GM12878 (cell line): Measurements from ENCODE around the gene STXBP4. TPM values are rescaled to one million over a fixed set of nuclear protein-coding genes. Genes with fewer than 3 reads are reported as not detected.

Experiments used
- ATAC-seq: fragments of 200-7000 bp; cut with Tn5 transposase; 3 replicates; pipeline ENCODE4 v1.9.1; 2020; ENCODE audit warnings: mild to moderate bottlenecking, moderate library complexity
- BruUV-seq: library from RNA; stranded (reverse); fragments of 400-500 nt; replicated peaks from 2 replicates; lab custom pipeline; 2021; lab: Mats Ljungman, UMichigan
- CTCF ChIA-PET: fragments of 300-600 bp; sonication (Branson Sonifier 250); formaldehyde crosslinking; extraction: SDS; loops from one replicate; lab custom pipeline; 2021; ENCODE audit warnings: inconsistent platforms; lab: Yijun Ruan, JAX
- POLR2A ChIA-PET: fragments of 350-600 bp; formaldehyde crosslinking; extraction: SDS; loops from one replicate; lab custom pipeline; 2021; ENCODE audit warnings: inconsistent platforms; lab: Charles Lee
- RAD21 ChIA-PET: fragments of 300-600 bp; sonication (Branson Sonifier 250); formaldehyde crosslinking; loops from one replicate; lab custom pipeline; 2023; ENCODE audit warnings: antibody characterized with exemption; ENCODE audit not compliant: unreplicated experiment; lab: Charles Lee
- SMC1A ChIA-PET: fragments of 300-600 bp; sonication (Branson Sonifier 250); formaldehyde crosslinking; loops from one replicate; lab custom pipeline; 2023; ENCODE audit not compliant: unreplicated experiment, uncharacterized antibody; lab: Charles Lee
- DNase-seq: peaks from one replicate; pipeline ENCODE4 v3.0.0-alpha.2; 2011; ENCODE audit warnings: low read depth, low spot score
- FAIRE-seq: peaks from 3 replicates; lab custom pipeline; 2011; peaks lifted over from hg19 to GRCh38; lab: Jason Lieb, UNC
- H2AFZ ChIP-seq: 2 replicates; pipeline ENCODE4 v1.6.0; 2011; ENCODE audit warnings: low read depth, low read length, control low read depth; ENCODE audit not compliant: control insufficient read depth
- H3K27ac ChIP-seq: 2 replicates; pipeline ENCODE4 v1.5.1; 2011; ENCODE audit warnings: control low read depth; ENCODE audit not compliant: control insufficient read depth, insufficient read depth
- H3K27me3 ChIP-seq, 2 experiments: replicated peaks in 1 of 2; 2 replicates each; pipeline versions ENCODE4 v1.6.0 to v1.6.1; 2011; ENCODE audit warnings: low read length in 1 of 2; ENCODE audit not compliant: control insufficient read depth in 2 of 2, insufficient read depth in 2 of 2
- H3K36me3 ChIP-seq, 2 experiments: 2 replicates each; pipeline ENCODE4 v1.5.1; 2011; ENCODE audit warnings: low read length in 1 of 2; ENCODE audit not compliant: control insufficient read depth in 2 of 2, insufficient read depth in 2 of 2
- H3K4me1 ChIP-seq: 2 replicates; pipeline ENCODE4 v1.6.1; 2011; ENCODE audit warnings: mild to moderate bottlenecking, low read length, moderate library complexity, mixed read lengths; ENCODE audit not compliant: control insufficient read depth, insufficient read depth
- H3K4me2 ChIP-seq: 2 replicates; pipeline ENCODE4 v1.6.0; 2011; ENCODE audit warnings: control low read depth; ENCODE audit not compliant: control insufficient read depth, insufficient read depth
- H3K4me3 ChIP-seq: fragments of 200-600 bp; sonication (generic); 2 replicates; pipeline ENCODE4 v1.5.1; 2016
- H3K79me2 ChIP-seq: 2 replicates; pipeline ENCODE4 v1.6.0; 2011; ENCODE audit warnings: low read length; ENCODE audit not compliant: control insufficient read depth, insufficient read depth
- H3K9ac ChIP-seq: 2 replicates; pipeline ENCODE4 v1.8.0; 2011; ENCODE audit warnings: low read length, control low read depth, mixed read lengths; ENCODE audit not compliant: control insufficient read depth, insufficient read depth
- H3K9me3 ChIP-seq: replicated peaks from 3 replicates; pipeline ENCODE4 v1.5.1; 2011; ENCODE audit warnings: mild to moderate bottlenecking, low read length; ENCODE audit not compliant: control insufficient read depth, insufficient read depth
- H4K20me1 ChIP-seq: 2 replicates; pipeline ENCODE4 v1.6.0; 2011; ENCODE audit not compliant: control insufficient read depth, insufficient read depth
- BHLHE40 ChIP-seq, 2 experiments: fragments of 450-650 bp in 1 of 2; IDR thresholded peaks; 2 replicates each; pipeline ENCODE4 v1.6.1; 2011 to 2017; ENCODE audit warnings: low read depth in 2 of 2, borderline replicate concordance in 1 of 2, improper control_type of control experiment in 1 of 2, low read length in 1 of 2, mild to moderate bottlenecking in 1 of 2
- ELK1 ChIP-seq: IDR thresholded peaks from 2 replicates; pipeline ENCODE4 v1.6.1; 2012; ENCODE audit warnings: low read depth, low read length, improper control_type of control experiment
- KLF5 ChIP-seq: fragments of 450-650 bp; IDR thresholded peaks from 2 replicates; pipeline ENCODE4 v1.6.1; 2014; ENCODE audit warnings: mild to moderate bottlenecking; ENCODE audit not compliant: partially characterized antibody
- LARP7 ChIP-seq: fragments of 450-650 bp; IDR thresholded peaks from 2 replicates; pipeline ENCODE4 v1.6.1; 2017; ENCODE audit warnings: mild to moderate bottlenecking
- MEF2A ChIP-seq: IDR thresholded peaks from 2 replicates; pipeline ENCODE4 v1.6.1; 2011; ENCODE audit warnings: low read depth, mild to moderate bottlenecking, low read length, moderate library complexity; ENCODE audit not compliant: insufficient read depth
- NFYA ChIP-seq: IDR thresholded peaks from 2 replicates; pipeline ENCODE4 v1.6.1; 2011; ENCODE audit warnings: low read depth, mild to moderate bottlenecking, low read length, improper control_type of control experiment, borderline replicate concordance
- SMAD5 ChIP-seq: IDR thresholded peaks from 2 replicates; pipeline ENCODE4 v1.6.1; 2016; ENCODE audit warnings: antibody characterized with exemption, low read depth
- SMARCA5 ChIP-seq: fragments of 450-650 bp; IDR thresholded peaks from 2 replicates; pipeline ENCODE4 v1.6.1; 2017; ENCODE audit warnings: mild to moderate bottlenecking
- TBL1XR1 ChIP-seq: IDR thresholded peaks from 2 replicates; pipeline ENCODE4 v1.6.1; 2012; ENCODE audit warnings: low read depth, low read length, improper control_type of control experiment
- YBX1 ChIP-seq: fragments of 450-650 bp; IDR thresholded peaks from 2 replicates; pipeline ENCODE4 v1.6.1; 2016; ENCODE audit warnings: antibody characterized with exemption
- ZNF274 ChIP-seq: IDR thresholded peaks from one replicate; pipeline ENCODE4 v1.8.0; 2011; ENCODE audit not compliant: insufficient read length, insufficient read depth
- ZNF687 ChIP-seq: fragments of 450-650 bp; IDR thresholded peaks from 2 replicates; pipeline ENCODE4 v1.6.1; 2017; ENCODE audit warnings: mild to moderate bottlenecking, moderate library complexity
- WGBS: methylation state at CpG from one replicate; pipeline ENCODE4 v1.1.6; 2016; ENCODE audit warnings: low lambda C conversion rate; ENCODE audit not compliant: insufficient replicate concordance, insufficient coverage; ENCODE audit errors: missing lambda C conversion rate; 5-methylcytosine and 5-hydroxymethylcytosine counted together
- in situ Hi-C: fragments of 300-500 bp; cut with MboI; formaldehyde crosslinking; loops from 9 replicates; pipeline ENCODE4 v1.14.3; 2018; ENCODE audit warnings: mixed read lengths
- intact Hi-C: fragments of 100-400 bp; cut with micrococcal nuclease; formaldehyde crosslinking; loops from one replicate; pipeline ENCODE4 v1.14.2; 2022; ENCODE audit not compliant: unreplicated experiment
- polyA plus RNA-seq, 11 experiments: library from polyadenylated mRNA; depleted of rRNA in 4 of 11; unstranded in 6 of 11; stranded (reverse) in 5 of 11; fragments of >200 nt; fragmentation: Nextera tagmentation in 4 of 11; fragmentation: Illumina TruSeq in 1 of 11; extraction: Ambion mirVana in 4 of 11; extraction: Trizol in 1 of 11; gene quantifications; 1 replicate in 1 of 11; 2 replicates in 10 of 11; pipeline versions ENCODE4 v1.2.1 to v1.2.3, GENCODE V29; 2011 to 2016; ENCODE audit warnings: inconsistent platforms in 2 of 11, missing spikeins in 2 of 11, low read depth in 1 of 11
- total RNA-seq, 4 experiments: library from RNA; depleted of rRNA in 3 of 4; stranded (reverse); fragments of >200 nt in 3 of 4; fragmentation: Illumina TruSeq in 1 of 4; extraction: Trizol in 1 of 4; gene quantifications; 2 replicates each; pipeline versions ENCODE4 v1.2.1 to v1.2.3, GENCODE V29; 2013 to 2021
- TF ChIP-seq, protein P1 (sequence below): fragments of 450-650 bp; conservative IDR thresholded peaks from 2 replicates; pipeline ENCODE4 v1.6.1; 2017; ENCODE audit warnings: mild to moderate bottlenecking, moderate library complexity

Gene STXBP4
- total and polyA plus RNA-seq, 10 of the 15 experiments (the other 5 are each of a cell fraction or from before 2014, with no cell fraction given): 4.3 to 11.0 (median 6.7) TPM

- TF ChIP-seq ZNF687: no peak
Measured at GRCh38 chr17:55059724-55060123, 91.2 kb downstream of the STXBP4 start (continued).

- no TSS peak for BruUV-seq
- CTCF ChIA-PET: no interaction called here
- ATAC-seq (no peak), DNase-seq (no peak), FAIRE-seq (no peak)
- Histone ChIP-seq H3K4me1 (no peaks in the 10 kb centered on the region), H2AFZ (no peak overlapping the region), H4K20me1 (no peaks in the 10 kb centered on the region), H3K9me3 (no peaks in the 10 kb centered on the region), H3K4me3 (no peak overlapping the region), H3K27ac (no peak overlapping the region), H3K4me2 (no peak overlapping the region), H3K36me3 (no peaks in the 10 kb centered on the region), H3K9ac (no peak overlapping the region), H3K27me3 (no peaks in the 10 kb centered on the region), H3K79me2 (no peaks in the 10 kb centered on the region)
- in situ Hi-C loops (no loop called here), intact Hi-C loops (no loop called here)
- POLR2A ChIA-PET: no interaction called here
- RAD21 ChIA-PET: interaction anchor here (0.8 kb wide), 1 partner anchor 293 kb away, joined by 3 read pairs; no protein-coding TSS in a partner anchor
- WGBS: 100% methylated on average over 1 of the region's 1 CpG
- SMC1A ChIA-PET: no interaction called here
- TF ChIP-seq SMARCA5 (no peak), ELK1 (no peak), SMAD5 (no peak), LARP7 (no peak), TBL1XR1 (no peak), KLF5 (no peak), NFYA (no peak), YBX1 (no peak), ZNF274 (no peak), MEF2A (no peak), BHLHE40 (IDR thresholded peaks at IDR 0.05; ENCODE audit: borderline replicate concordance in 1 of 2, low read depth in 2 of 2, low read length in 1 of 2) (no peak)
- TF ChIP-seq, protein P1, sequence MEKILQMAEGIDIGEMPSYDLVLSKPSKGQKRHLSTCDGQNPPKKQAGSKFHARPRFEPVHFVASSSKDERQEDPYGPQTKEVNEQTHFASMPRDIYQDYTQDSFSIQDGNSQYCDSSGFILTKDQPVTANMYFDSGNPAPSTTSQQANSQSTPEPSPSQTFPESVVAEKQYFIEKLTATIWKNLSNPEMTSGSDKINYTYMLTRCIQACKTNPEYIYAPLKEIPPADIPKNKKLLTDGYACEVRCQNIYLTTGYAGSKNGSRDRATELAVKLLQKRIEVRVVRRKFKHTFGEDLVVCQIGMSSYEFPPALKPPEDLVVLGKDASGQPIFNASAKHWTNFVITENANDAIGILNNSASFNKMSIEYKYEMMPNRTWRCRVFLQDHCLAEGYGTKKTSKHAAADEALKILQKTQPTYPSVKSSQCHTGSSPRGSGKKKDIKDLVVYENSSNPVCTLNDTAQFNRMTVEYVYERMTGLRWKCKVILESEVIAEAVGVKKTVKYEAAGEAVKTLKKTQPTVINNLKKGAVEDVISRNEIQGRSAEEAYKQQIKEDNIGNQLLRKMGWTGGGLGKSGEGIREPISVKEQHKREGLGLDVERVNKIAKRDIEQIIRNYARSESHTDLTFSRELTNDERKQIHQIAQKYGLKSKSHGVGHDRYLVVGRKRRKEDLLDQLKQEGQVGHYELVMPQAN: no peak
Measured at GRCh38 chr17:55062921-55063320, 94.4 kb downstream of the STXBP4 start.
